ENCODE data around the gene ARMC2. TPM values are rescaled to one million over a fixed set of nuclear protein-coding genes. Genes with fewer than 3 reads are reported as not detected.

Gene ARMC2
- total and polyA plus RNA-seq, 2 experiments from 2014 or later = 2.7 to 4.4 TPM

- H4K20me1 ChIP-seq (replicated peaks; ENCODE audit: insufficient read depth) = no peaks in the 10 kb centered on the region
- Mint-ChIP-seq H3K4me3 (peak overlapping the region; percentile 74), H3K27me3 (ENCODE audit: insufficient read depth, low read depth, poor library complexity) (peaks cover 7% of the 10 kb centered on the region), H3K27ac (no peak overlapping the region), H3K4me1 (peaks cover 22% of the 10 kb centered on the region), H3K36me3 (ENCODE audit: low read depth) (no peaks in the 10 kb centered on the region), H3K9me3 (no peaks in the 10 kb centered on the region; the same call in 2 of the 3 replicates)
- ATAC-seq (peak; percentile 86), DNase-seq (ENCODE audit: low spot score) (peak; percentile 87)
- no peaks in the 10 kb centered on the region for H3F3A ChIP-seq (replicated peaks; ENCODE audit: low read depth)
- H3K27me3 ChIP-seq (ENCODE audit: insufficient read depth) = no peaks in the 10 kb centered on the region
- H2AFZ ChIP-seq = peak overlapping the region; percentile 92
- peaks cover 19% of the 10 kb centered on the region for H3K4me1 ChIP-seq (ENCODE audit: insufficient read depth)
- TF ChIP-seq REST (IDR thresholded peaks at IDR 0.05; ENCODE audit: unreplicated experiment) (no peak), ZNF462 (CRISPR knock-in tag; IDR thresholded peaks at IDR 0.05) (no peak), CTCF (conservative IDR thresholded peaks at IDR 0.05; ENCODE audit: low read depth in 2 of 2) (peak; percentile 61 to 85), EZH2phosphoT487 (IDR thresholded peaks at IDR 0.05; ENCODE audit: unreplicated experiment) (no peak), ZNF331 (CRISPR knock-in tag; IDR thresholded peaks at IDR 0.05; ENCODE audit: low read depth) (no peak), STAT1 (IDR thresholded peaks at IDR 0.05; ENCODE audit: unreplicated experiment) (no peak), JUNB (IDR thresholded peaks at IDR 0.05; ENCODE audit: unreplicated experiment) (no peak), ETS1 (IDR thresholded peaks at IDR 0.05) (no peak), POLR2AphosphoS5 (IDR thresholded peaks at IDR 0.05; ENCODE audit: low read depth) (peak; percentile 50), CREB1 (CRISPR knock-in tag; IDR thresholded peaks at IDR 0.05; ENCODE audit: low read depth) (no peak), EZH2 (IDR thresholded peaks at IDR 0.05; ENCODE audit: low read depth, unreplicated experiment) (no peak), NANOG (IDR thresholded peaks at IDR 0.05; ENCODE audit: borderline replicate concordance) (no peak), ZNF114 (CRISPR knock-in tag; IDR thresholded peaks at IDR 0.05) (no peak)
- no peaks in the 10 kb centered on the region for H3K79me2 ChIP-seq (replicated peaks; ENCODE audit: insufficient read depth)
- H3K9me2 ChIP-seq (ENCODE audit: insufficient read depth) = no peaks in the 10 kb centered on the region
- peak overlapping the region; percentile 73 for H3K4me2 ChIP-seq
- peak overlapping the region; percentile 47 for H3K4me3 ChIP-seq
- H3K36me3 ChIP-seq (ENCODE audit: insufficient read depth) = no peaks in the 10 kb centered on the region
- H3K27ac ChIP-seq (ENCODE audit: low read depth) = no peak overlapping the region; the same call in 1 of the 2 replicates
Observed at GRCh38 chr6:108838101-108838717, 10.0 kb upstream of the ARMC2 start.

Measured in GM23338 (cell line).